SK-N-SH (cell line): ENCODE data around the gene SRMS.

ENCODE experiments used
- EP300 ChIP-seq, 2 experiments: IDR thresholded peaks; 2 replicates each; pipeline versions ENCODE4 v1.4.0 to v1.6.1; 2012; ENCODE audit warnings: borderline replicate concordance in 1 of 2, low read depth in 1 of 2, low read length in 1 of 2
- MXI1 ChIP-seq: IDR thresholded peaks from 2 replicates; pipeline ENCODE4 v1.6.1; 2012; ENCODE audit warnings: mild to moderate bottlenecking, low read depth, low read length, improper control_type of control experiment
- TAF1 ChIP-seq: IDR thresholded peaks from 2 replicates; pipeline ENCODE4 v1.6.1; 2012; ENCODE audit warnings: low read depth, mild to moderate bottlenecking, low read length, moderate library complexity, borderline replicate concordance
- TEAD4 ChIP-seq: IDR thresholded peaks from 2 replicates; pipeline ENCODE4 v1.4.0; 2012; ENCODE audit warnings: mild to moderate bottlenecking, borderline replicate concordance; ENCODE audit not compliant: insufficient read depth
- YY1 ChIP-seq: IDR thresholded peaks from 2 replicates; pipeline ENCODE4 v1.4.0; 2012; ENCODE audit warnings: low read depth, mild to moderate bottlenecking
- TF ChIP-seq, protein P1 (sequence below): fragments of 200-600 bp; sonication (generic); IDR thresholded peaks from 2 replicates; pipeline ENCODE4 v1.6.1; 2017; ENCODE audit warnings: antibody characterized with exemption, mild to moderate bottlenecking, moderate library complexity
- TF ChIP-seq, protein P2 (sequence below): IDR thresholded peaks from 2 replicates; pipeline ENCODE4 v1.4.0; 2012; ENCODE audit warnings: low read depth
- TF ChIP-seq, protein P3 (sequence below): fragments of 150-350 bp; IDR thresholded peaks from 2 replicates; pipeline ENCODE4 v1.6.1; 2017; ENCODE audit warnings: antibody characterized with exemption, low read length, low read depth, borderline replicate concordance

DNA sequence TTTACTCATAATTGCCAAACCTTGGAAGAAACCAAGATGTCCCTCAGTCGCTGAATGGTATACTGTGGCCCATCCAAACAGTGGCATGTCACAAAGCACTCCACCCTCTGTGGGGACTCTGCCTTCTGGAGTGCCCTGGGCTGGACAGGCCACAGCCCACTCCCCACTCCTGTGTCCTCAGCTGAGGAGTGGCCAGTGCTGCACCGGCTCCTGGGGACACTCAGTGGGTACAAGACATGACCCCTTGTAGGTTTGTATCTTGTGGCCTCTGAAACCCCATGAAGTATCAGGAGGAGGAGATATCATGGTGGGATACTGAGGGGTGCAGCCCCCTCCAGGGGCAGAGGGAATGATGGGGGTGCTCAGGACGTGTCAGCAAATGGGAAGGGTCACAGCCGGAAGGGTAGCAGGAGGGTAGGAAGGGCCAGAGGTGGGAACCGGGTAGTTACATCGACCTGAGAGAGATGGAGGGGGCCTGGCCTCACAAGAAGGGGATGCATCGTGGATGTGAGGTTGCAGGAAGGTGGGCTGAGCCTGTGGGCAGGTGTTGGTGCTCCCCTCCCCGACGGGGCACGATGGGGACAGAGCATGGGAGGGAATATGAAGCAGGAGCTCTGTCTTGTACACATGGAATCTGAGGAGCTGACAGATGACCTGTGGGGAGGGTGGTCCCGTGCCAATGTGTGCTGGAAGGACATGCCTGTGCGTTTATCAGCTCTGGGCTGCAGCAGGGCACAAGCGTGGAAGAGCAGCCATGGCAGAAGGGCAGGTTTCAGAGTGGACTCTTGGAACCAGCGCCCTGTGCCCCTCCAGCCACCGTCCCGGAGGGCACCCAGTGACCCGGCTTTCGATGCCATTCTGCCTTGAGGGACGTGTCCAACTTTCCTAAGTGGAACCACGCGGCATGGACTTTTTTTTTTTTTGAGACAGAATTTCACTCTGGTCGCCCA, 38.3 kb upstream of the SRMS start:
- TF ChIP-seq TAF1 (no peak), EP300 (IDR thresholded peaks at IDR 0.05; ENCODE audit: borderline replicate concordance in 1 of 2, low read depth in 1 of 2, low read length in 1 of 2) (no peak), TEAD4 (no peak), MXI1 (no peak), YY1 (no peak)
- TF ChIP-seq, protein P1, sequence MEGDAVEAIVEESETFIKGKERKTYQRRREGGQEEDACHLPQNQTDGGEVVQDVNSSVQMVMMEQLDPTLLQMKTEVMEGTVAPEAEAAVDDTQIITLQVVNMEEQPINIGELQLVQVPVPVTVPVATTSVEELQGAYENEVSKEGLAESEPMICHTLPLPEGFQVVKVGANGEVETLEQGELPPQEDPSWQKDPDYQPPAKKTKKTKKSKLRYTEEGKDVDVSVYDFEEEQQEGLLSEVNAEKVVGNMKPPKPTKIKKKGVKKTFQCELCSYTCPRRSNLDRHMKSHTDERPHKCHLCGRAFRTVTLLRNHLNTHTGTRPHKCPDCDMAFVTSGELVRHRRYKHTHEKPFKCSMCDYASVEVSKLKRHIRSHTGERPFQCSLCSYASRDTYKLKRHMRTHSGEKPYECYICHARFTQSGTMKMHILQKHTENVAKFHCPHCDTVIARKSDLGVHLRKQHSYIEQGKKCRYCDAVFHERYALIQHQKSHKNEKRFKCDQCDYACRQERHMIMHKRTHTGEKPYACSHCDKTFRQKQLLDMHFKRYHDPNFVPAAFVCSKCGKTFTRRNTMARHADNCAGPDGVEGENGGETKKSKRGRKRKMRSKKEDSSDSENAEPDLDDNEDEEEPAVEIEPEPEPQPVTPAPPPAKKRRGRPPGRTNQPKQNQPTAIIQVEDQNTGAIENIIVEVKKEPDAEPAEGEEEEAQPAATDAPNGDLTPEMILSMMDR = no peak
- TF ChIP-seq, protein P2, sequence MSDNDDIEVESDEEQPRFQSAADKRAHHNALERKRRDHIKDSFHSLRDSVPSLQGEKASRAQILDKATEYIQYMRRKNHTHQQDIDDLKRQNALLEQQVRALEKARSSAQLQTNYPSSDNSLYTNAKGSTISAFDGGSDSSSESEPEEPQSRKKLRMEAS = no peak
- TF ChIP-seq, protein P3, sequence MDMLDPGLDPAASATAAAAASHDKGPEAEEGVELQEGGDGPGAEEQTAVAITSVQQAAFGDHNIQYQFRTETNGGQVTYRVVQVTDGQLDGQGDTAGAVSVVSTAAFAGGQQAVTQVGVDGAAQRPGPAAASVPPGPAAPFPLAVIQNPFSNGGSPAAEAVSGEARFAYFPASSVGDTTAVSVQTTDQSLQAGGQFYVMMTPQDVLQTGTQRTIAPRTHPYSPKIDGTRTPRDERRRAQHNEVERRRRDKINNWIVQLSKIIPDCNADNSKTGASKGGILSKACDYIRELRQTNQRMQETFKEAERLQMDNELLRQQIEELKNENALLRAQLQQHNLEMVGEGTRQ = no peak
